Common myeloid progenitor, CD34-positive (primary cell): ENCODE results near the gene PPP1R9B.
A peak's percentile ranks its signal among the peaks of the same experiment; 100 is the strongest.

Source experiments
- CTCF ChIA-PET: fragments of 350-600 bp; sonication (Branson Sonifier 250); formaldehyde crosslinking; loops from one replicate; lab custom pipeline; 2021; ENCODE audit warnings: antibody characterized with exemption; lab: Charles Lee
- POLR2A ChIA-PET: fragments of 350-600 bp; sonication (Branson Sonifier 250); formaldehyde crosslinking; loops from one replicate; lab custom pipeline; 2021; ENCODE audit warnings: antibody characterized with exemption; lab: Charles Lee
- DNase-seq, 3 donors: peaks; one replicate each; pipeline versions ENCODE4 v3.0.0 to v3.0.0-alpha.2; 2013
- H3K27ac ChIP-seq, 2 experiments: 1 replicate in 1 of 2; 2 replicates in 1 of 2; pipeline ENCODE4 v1.7.0; 2013; ENCODE audit warnings: inconsistent platforms in 2 of 2, low read length in 2 of 2, mild to moderate bottlenecking in 2 of 2, low read depth in 1 of 2, moderate library complexity in 1 of 2; ENCODE audit not compliant: severe bottlenecking in 2 of 2, insufficient read depth in 1 of 2, poor library complexity in 1 of 2
- H3K27me3 ChIP-seq, 5 experiments: replicated peaks in 2 of 5; 1 replicate in 3 of 5; 2 replicates in 2 of 5; pipeline versions ENCODE4 v1.6.1 to v1.7.0; 2013; ENCODE audit warnings: low read length in 4 of 5, mild to moderate bottlenecking in 2 of 5, moderate library complexity in 2 of 5, inconsistent platforms in 1 of 5; ENCODE audit not compliant: insufficient read depth in 5 of 5, control insufficient read depth in 4 of 5
- H3K36me3 ChIP-seq, 4 experiments: 1 replicate in 2 of 4; 2 replicates in 2 of 4; pipeline versions ENCODE4 v1.6.1 to v1.7.0; 2013; ENCODE audit warnings: low read length in 3 of 4, control low read depth in 1 of 4, mild to moderate bottlenecking in 1 of 4; ENCODE audit not compliant: control insufficient read depth in 4 of 4, insufficient read depth in 4 of 4
- H3K4me1 ChIP-seq, 4 experiments: 1 replicate in 3 of 4; 2 replicates in 1 of 4; pipeline versions ENCODE4 v1.6.1 to v1.7.1; 2013; ENCODE audit warnings: low read length in 3 of 4, mild to moderate bottlenecking in 3 of 4, control low read depth in 1 of 4, inconsistent platforms in 1 of 4, moderate library complexity in 1 of 4; ENCODE audit not compliant: control insufficient read depth in 4 of 4, insufficient read depth in 4 of 4; ENCODE audit errors: control extremely low read depth in 1 of 4
- H3K4me3 ChIP-seq, 7 experiments: 1 replicate in 4 of 7; 2 replicates in 3 of 7; pipeline versions ENCODE4 v1.5.1 to v1.7.0; 2013; ENCODE audit warnings: mild to moderate bottlenecking in 7 of 7, low read length in 6 of 7, moderate library complexity in 6 of 7, inconsistent platforms in 2 of 7, low read depth in 2 of 7, control low read depth in 1 of 7; ENCODE audit not compliant: insufficient read depth in 4 of 7, control insufficient read depth in 1 of 7; ENCODE audit errors: extremely low read depth in 1 of 7
- H3K9me3 ChIP-seq, 5 experiments: 1 replicate in 4 of 5; 2 replicates in 1 of 5; pipeline versions ENCODE4 v1.6.1 to v1.7.1; 2013; ENCODE audit warnings: low read length in 4 of 5, mild to moderate bottlenecking in 2 of 5, inconsistent platforms in 1 of 5, low read depth in 1 of 5, moderate library complexity in 1 of 5; ENCODE audit not compliant: control insufficient read depth in 4 of 5, insufficient read depth in 2 of 5; ENCODE audit errors: control extremely low read depth in 1 of 5
- WGBS: methylation state at CpG from one replicate; pipeline ENCODE4 v1.1.5; 2013; ENCODE audit not compliant: insufficient coverage; 5-methylcytosine and 5-hydroxymethylcytosine counted together

The PPP1R9B gene

GRCh38 chr17:50127697-50128361 lies 22.6 kb downstream of the PPP1R9B start:
- peak in 2 of 3 donors; percentile 77 to 87 for DNase-seq
- H3K36me3 ChIP-seq, result peaks cover 0 to 4% (median 0%) of the 10 kb centered on the region in 4 experiments
- H3K27me3 ChIP-seq, result peaks cover 0 to 21% (median 8%) of the 10 kb centered on the region in 5 experiments
- ChIA-PET POLR2A (no interaction called here), CTCF (interaction anchor here (1.0 to 3.7 kb wide), 6 partner anchors 11 to 34 kb away, joined by 3 to 18 read pairs (median 8); no protein-coding TSS in a partner anchor)
- H3K9me3 ChIP-seq, result peaks cover 0 to 2% (median 0%) of the 10 kb centered on the region in 5 experiments
- WGBS, result 0% methylated on average over 5 of the region's 6 CpGs
- peak overlapping the region in 5 of 7 experiments; percentile 0 to 57 (median 22) for H3K4me3 ChIP-seq
- peaks cover 3 to 37% (median 36%) of the 10 kb centered on the region in 4 experiments for H3K4me1 ChIP-seq
- H3K27ac ChIP-seq, result no peak overlapping the region

GRCh38 chr17:50125420-50125997 lies 25.0 kb downstream of the PPP1R9B start:
- no peak for DNase-seq
- 96% methylated on average over 3 of the region's 4 CpGs for WGBS
- Histone ChIP-seq H3K4me3 (no peak overlapping the region), H3K36me3 (no peaks in the 10 kb centered on the region), H3K9me3 (peaks cover 0 to 2% (median 0%) of the 10 kb centered on the region in 5 experiments), H3K27me3 (peaks cover 0 to 15% (median 4%) of the 10 kb centered on the region in 5 experiments), H3K27ac (no peak overlapping the region), H3K4me1 (peaks cover 3 to 33% (median 31%) of the 10 kb centered on the region in 4 experiments)
- POLR2A ChIA-PET, result interaction anchor here (0.6 kb wide), 2 partner anchors 7 to 8 kb away, joined by 3 read pairs; no protein-coding TSS in a partner anchor
- CTCF ChIA-PET, result interaction anchor here (1.3 to 3.7 kb wide), 4 partner anchors 9 to 36 kb away, joined by 3 to 18 read pairs (median 11); no protein-coding TSS in a partner anchor

GRCh38 chr17:50123649-50124349 lies 26.7 kb downstream of the PPP1R9B start:
- Histone ChIP-seq H3K4me1 (peaks cover 3 to 25% (median 18%) of the 10 kb centered on the region in 4 experiments), H3K4me3 (no peak overlapping the region), H3K36me3 (no peaks in the 10 kb centered on the region), H3K9me3 (peaks cover 0 to 2% (median 0%) of the 10 kb centered on the region in 5 experiments), H3K27ac (no peak overlapping the region), H3K27me3 (peaks cover 0 to 5% (median 3%) of the 10 kb centered on the region in 5 experiments)
- 85% methylated on average over 6 of the region's 12 CpGs for WGBS
- no peak for DNase-seq
- CTCF ChIA-PET, result interaction anchor here (0.7 to 13.3 kb wide), 7 partner anchors 8 to 38 kb away, joined by 3 to 98 read pairs (median 5); partner anchors contain the start of gene PDK2
- POLR2A ChIA-PET, result no interaction called here

GRCh38 chr17:50122945-50123344 lies 27.5 kb downstream of the PPP1R9B start:
- POLR2A ChIA-PET, result no interaction called here
- CTCF ChIA-PET, result interaction anchor here (0.7 to 13.3 kb wide), 9 partner anchors 9 to 38 kb away, joined by 3 to 98 read pairs (median 5); partner anchors contain the start of gene PDK2
- DNase-seq, result no peak
- no peak overlapping the region for H3K27ac ChIP-seq
- WGBS, result 100% methylated on average over 3 of the region's 3 CpGs
- peaks cover 3 to 17% (median 10%) of the 10 kb centered on the region in 4 experiments for H3K4me1 ChIP-seq
- no peaks in the 10 kb centered on the region for H3K9me3 ChIP-seq
- no peak overlapping the region for H3K4me3 ChIP-seq
- H3K27me3 ChIP-seq, result peaks cover 0 to 3% (median 0%) of the 10 kb centered on the region in 5 experiments
- H3K36me3 ChIP-seq, result no peaks in the 10 kb centered on the region

- DNase-seq, result no peak
- peaks cover 0 to 20% (median 17%) of the 10 kb centered on the region in 4 experiments for H3K4me1 ChIP-seq
- no peak overlapping the region for H3K27ac ChIP-seq
- peaks cover 0 to 3% (median 0%) of the 10 kb centered on the region in 5 experiments for H3K27me3 ChIP-seq
- ChIA-PET CTCF (interaction anchor here (0.6 to 14.4 kb wide), 9 partner anchors 18 to 1236 kb away, joined by 3 to 134 read pairs (median 7); partner anchors contain the start of genes PDK2 and SGCA), POLR2A (no interaction called here)
- H3K9me3 ChIP-seq, result no peaks in the 10 kb centered on the region
- H3K36me3 ChIP-seq, result no peaks in the 10 kb centered on the region
- 100% methylated on average over 6 of the region's 7 CpGs for WGBS
- no peak overlapping the region for H3K4me3 ChIP-seq
These were observed 29.8 kb downstream of the PPP1R9B start for GRCh38 chr17:50120475-50121253.

- Histone ChIP-seq H3K4me3 (no peak overlapping the region), H3K4me1 (peaks cover 0 to 23% (median 17%) of the 10 kb centered on the region in 4 experiments), H3K27me3 (peaks cover 0 to 3% (median 0%) of the 10 kb centered on the region in 5 experiments), H3K27ac (no peak overlapping the region), H3K36me3 (no peaks in the 10 kb centered on the region), H3K9me3 (no peaks in the 10 kb centered on the region)
- ChIA-PET CTCF (interaction anchor here (1.1 to 14.4 kb wide), 7 partner anchors 15 to 46 kb away, joined by 3 to 134 read pairs (median 8); partner anchors contain the start of genes PDK2 and SGCA), POLR2A (interaction anchor here (1.4 kb wide), 1 partner anchor 42 kb away, joined by 4 read pairs; no protein-coding TSS in a partner anchor)
- 92% methylated on average over 4 of the region's 4 CpGs for whole genome bisulfite sequencing
- DNase-seq, result no peak
These were observed 31.7 kb downstream of the PPP1R9B start for GRCh38 chr17:50118828-50119218.
